Lung (tissue), 12 donors: ENCODE results near the gene AK9. TPM values are rescaled to one million over a fixed set of nuclear protein-coding genes. Genes with fewer than 3 reads are reported as not detected.

Experiments used
- ATAC-seq: fragments of 200-7000 bp; cut with Tn5 transposase; one replicate; pipeline ENCODE4 v1.9.1; 2020; ENCODE audit warnings: moderate number of reproducible peaks; ENCODE audit not compliant: insufficient read depth, low FRiP score
- DNase-seq, 3 donors: peaks; one replicate each; pipeline ENCODE4 v3.0.0-alpha.2; 2013 to 2017
- H3K27ac ChIP-seq, 2 donors: one replicate each; pipeline ENCODE4 v1.5.1; 2013; ENCODE audit warnings: mild to moderate bottlenecking in 2 of 2, moderate library complexity in 2 of 2, control low read depth in 1 of 2, inconsistent platforms in 1 of 2, low read depth in 1 of 2, low read length in 1 of 2
- H3K27me3 ChIP-seq, 3 donors: one replicate each; pipeline ENCODE4 v1.5.1; 2013; ENCODE audit warnings: low read length in 2 of 3; ENCODE audit not compliant: control insufficient read depth in 3 of 3, insufficient read depth in 3 of 3
- H3K36me3 ChIP-seq, 4 donors: one replicate each; pipeline ENCODE4 v1.5.1; 2013; ENCODE audit warnings: low read length in 4 of 4, mild to moderate bottlenecking in 1 of 4, moderate library complexity in 1 of 4; ENCODE audit not compliant: control insufficient read depth in 4 of 4, insufficient read depth in 4 of 4
- H3K4me1 ChIP-seq, 5 donors: one replicate each; pipeline ENCODE4 v1.5.1; 2013; ENCODE audit warnings: low read length in 5 of 5, mild to moderate bottlenecking in 2 of 5, moderate library complexity in 1 of 5; ENCODE audit not compliant: control insufficient read depth in 5 of 5, insufficient read depth in 5 of 5
- H3K4me3 ChIP-seq: one replicate; pipeline ENCODE4 v1.5.1; 2013; ENCODE audit warnings: mild to moderate bottlenecking, control low read depth, moderate library complexity
- H3K9ac ChIP-seq, 2 donors: one replicate each; pipeline ENCODE4 v1.5.1; 2013; ENCODE audit warnings: low read length in 2 of 2, control low read depth in 1 of 2; ENCODE audit not compliant: insufficient read depth in 1 of 2
- H3K9me3 ChIP-seq, 4 donors: one replicate each; pipeline ENCODE4 v1.5.1; 2013; ENCODE audit warnings: low read length in 3 of 4, mild to moderate bottlenecking in 1 of 4, moderate library complexity in 1 of 4; ENCODE audit not compliant: control insufficient read depth in 4 of 4, insufficient read depth in 3 of 4
- CTCF ChIP-seq: IDR thresholded peaks from 2 replicates; pipeline ENCODE4 v1.5.1; 2012; ENCODE audit warnings: mild to moderate bottlenecking; ENCODE audit errors: control extremely low read depth, extremely low read depth
- WGBS, 2 donors: extraction: QIAGEN DNeasy Blood & Tissue Kit; methylation state at CpG; one replicate each; pipeline ENCODE4 v1.1.7; 2013; 5-methylcytosine and 5-hydroxymethylcytosine counted together
- polyA plus RNA-seq, 2 donors: library from polyadenylated mRNA; stranded (reverse); fragments of 200-250 nt; gene quantifications; one replicate each; pipeline ENCODE4 v1.2.1, GENCODE V29; 2013
- total RNA-seq, 2 donors: library from RNA; depleted of rRNA in 1 of 2; stranded (reverse); fragments of >200 nt in 1 of 2; gene quantifications; one replicate each; pipeline ENCODE4 v1.2.1, GENCODE V29; 2014 to 2021
- donor health status: control.
- donor health status: control.
- donor health status: Bipolar disorder and iron deficiency.
- donor health status: healthy.
- donor health status: DM: yes; HTN: yes; CAD: no.

AK9 gene
- total and polyA plus RNA-seq, 4 donors, result 4.1 to 26.3 (median 7.2) TPM

GRCh38 chr6:109506841-109507240 is 184.2 kb downstream of the AK9 start:
- 92 to 95% methylated on average over 2 of the region's 2 CpGs for WGBS, 2 donors

GRCh38 chr6:109506314-109506713 is 184.7 kb downstream of the AK9 start:
- DNase-seq, result no peak
- Histone ChIP-seq H3K9me3 (no peaks in the 10 kb centered on the region), H3K9ac (no peak overlapping the region), H3K36me3 (no peaks in the 10 kb centered on the region), H3K27me3 (no peaks in the 10 kb centered on the region), H3K4me1 (peaks cover 0 to 2% (median 0%) of the 10 kb centered on the region in 5 donors), H3K27ac (no peak overlapping the region), H3K4me3 (no peak overlapping the region)
- no peak for TF ChIP-seq CTCF
- WGBS, 2 donors, result 94 to 96% methylated on average over 2 of the region's 2 CpGs
- no peak for ATAC-seq

More at GRCh38 chr6:109506841-109507240, 184.2 kb downstream of the AK9 start:
- no peak overlapping the region for H3K27ac ChIP-seq
- no peak overlapping the region for H3K4me3 ChIP-seq
- H3K9ac ChIP-seq, result no peak overlapping the region
- no peak for DNase-seq
- H3K27me3 ChIP-seq, result no peaks in the 10 kb centered on the region
- no peaks in the 10 kb centered on the region for H3K36me3 ChIP-seq
- peaks cover 0 to 2% (median 0%) of the 10 kb centered on the region in 5 donors for H3K4me1 ChIP-seq
- no peaks in the 10 kb centered on the region for H3K9me3 ChIP-seq
- no peak for ATAC-seq
- TF ChIP-seq CTCF, result no peak

GRCh38 chr6:109503327-109504224 is 187.4 kb downstream of the AK9 start:
- DNase-seq (no peak), ATAC-seq (no peak)
- no peaks in the 10 kb centered on the region for H3K36me3 ChIP-seq
- H3K27ac ChIP-seq, result no peak overlapping the region
- no peak overlapping the region for H3K4me3 ChIP-seq
- peaks cover 0 to 7% (median 0%) of the 10 kb centered on the region in 5 donors for H3K4me1 ChIP-seq
- H3K9me3 ChIP-seq, result no peaks in the 10 kb centered on the region
- WGBS, 2 donors, result 77 to 79% methylated on average over 10 of the region's 10 CpGs
- H3K9ac ChIP-seq, result no peak overlapping the region
- H3K27me3 ChIP-seq, result no peaks in the 10 kb centered on the region
- no peak for TF ChIP-seq CTCF
